Measurements from ENCODE around the gene GPS1.

- TF ChIP-seq EZH2 (IDR thresholded peaks at IDR 0.05; ENCODE audit: borderline replicate concordance, low read length): no peak
- TF ChIP-seq CTCF (IDR thresholded peaks at IDR 0.05; ENCODE audit: low read length): no peak
These were observed 43.3 kb upstream of the GPS1 start for GRCh38 chr17:82008258-82008940.
